HG02981 (cell line): Measurements from ENCODE around the gene INHA.

Experiments
- ATAC-seq: cut with Tn5 transposase; IDR thresholded peaks from one replicate; pipeline ENCODE4 v1.9.1; 2021; ENCODE audit warnings: mild to moderate bottlenecking, moderate library complexity; ENCODE audit not compliant: unreplicated experiment

The INHA gene

GRCh38 chr2:219609149-219609750 lies 37.1 kb downstream of the INHA start:
- ATAC-seq, result no peak

- no peak for ATAC-seq
Measured at GRCh38 chr2:219611306-219611705, 39.2 kb downstream of the INHA start.

GRCh38 chr2:219611866-219612576 lies 39.9 kb downstream of the INHA start:
- ATAC-seq, result no peak

- no peak for ATAC-seq
Measured at GRCh38 chr2:219612577-219613286, 40.6 kb downstream of the INHA start.

GRCh38 chr2:219613461-219614070 lies 41.5 kb downstream of the INHA start:
- ATAC-seq, result no peak

GRCh38 chr2:219614076-219614860 lies 42.2 kb downstream of the INHA start:
- no peak for ATAC-seq

- ATAC-seq, result no peak
Measured at GRCh38 chr2:219615036-219615435, 42.9 kb downstream of the INHA start.

GRCh38 chr2:219615894-219616293 lies 43.8 kb downstream of the INHA start:
- ATAC-seq, result no peak

GRCh38 chr2:219616550-219616949 lies 44.4 kb downstream of the INHA start:
- ATAC-seq, result no peak

- no peak for ATAC-seq
Measured at GRCh38 chr2:219618733-219619122, 46.6 kb downstream of the INHA start.

GRCh38 chr2:219619235-219619634 lies 47.1 kb downstream of the INHA start:
- no peak for ATAC-seq

- no peak for ATAC-seq
Measured at GRCh38 chr2:219620546-219620945, 48.4 kb downstream of the INHA start.

GRCh38 chr2:219621935-219622334 lies 49.8 kb downstream of the INHA start:
- no peak for ATAC-seq

GRCh38 chr2:219622472-219622871 lies 50.4 kb downstream of the INHA start:
- ATAC-seq, result no peak

- ATAC-seq, result no peak
Measured at GRCh38 chr2:219624565-219624964, 52.5 kb downstream of the INHA start.

GRCh38 chr2:219625179-219625578 lies 53.1 kb downstream of the INHA start:
- ATAC-seq, result no peak
